GM21526 (cell line): ENCODE results near the gene GAGE12H.
"Not testable (repeated sequence)": the region's sequence is repeated elsewhere in the genome, so short reads cannot be mapped to it uniquely, and the experiment has no call there.

ENCODE experiments used
- ATAC-seq: cut with Tn5 transposase; IDR thresholded peaks from one replicate; pipeline ENCODE4 v1.9.1; 2021; ENCODE audit warnings: moderate library complexity; ENCODE audit not compliant: unreplicated experiment, low FRiP score

GAGE12H gene

GRCh38 chrX:49579649-49580048 is at the start of gene GAGE12H:
GAGE12H (plus strand) TSS chrX:49579949; CDS start chrX:49581104, 1,155 bp downstream.
- ATAC-seq: not testable (repeated sequence)

- ATAC-seq: not testable (repeated sequence)
Observed at GRCh38 chrX:49531877-49532276, 47.9 kb upstream of the GAGE12H start, which contains the start of gene GAGE12C. GAGE12C (plus strand) TSS chrX:49532177; CDS start chrX:49533332, 1,155 bp downstream.

GRCh38 chrX:49541433-49541832 is 38.3 kb upstream of the GAGE12H start, which contains the start of gene GAGE12D:
GAGE12D (plus strand) TSS chrX:49541733; CDS start chrX:49542888, 1,155 bp downstream.
- ATAC-seq: not testable (repeated sequence)

- not testable (repeated sequence) for ATAC-seq
Observed at GRCh38 chrX:49550989-49551388, 28.8 kb upstream of the GAGE12H start, which contains the start of gene GAGE12E. GAGE12E (plus strand) TSS chrX:49551289; CDS start chrX:49552444, 1,155 bp downstream.

GRCh38 chrX:49560542-49560941 is 19.2 kb upstream of the GAGE12H start, which contains the start of gene GAGE12F:
GAGE12F (plus strand) TSS chrX:49560842; CDS start chrX:49561997, 1,155 bp downstream.
- not testable (repeated sequence) for ATAC-seq

- ATAC-seq: not testable (repeated sequence)
Observed at GRCh38 chrX:49568728-49569127, 11.0 kb upstream of the GAGE12H start.

GRCh38 chrX:49569152-49569551 is 10.6 kb upstream of the GAGE12H start:
- not testable (repeated sequence) for ATAC-seq

GRCh38 chrX:49570100-49570499 is 9.6 kb upstream of the GAGE12H start, which contains the start of gene GAGE12G:
GAGE12G (plus strand) TSS chrX:49570400; CDS start chrX:49571555, 1,155 bp downstream.
- ATAC-seq: not testable (repeated sequence)

- ATAC-seq: not testable (repeated sequence)
Observed at GRCh38 chrX:49589196-49589595, 9.4 kb downstream of the GAGE12H start, which contains the start of gene GAGE2A. GAGE2A (plus strand) TSS chrX:49589496; CDS start chrX:49590651, 1,155 bp downstream.

GRCh38 chrX:49589769-49590478 is 10.2 kb downstream of the GAGE12H start:
- ATAC-seq: not testable (repeated sequence)

- ATAC-seq: not testable (repeated sequence)
Observed at GRCh38 chrX:49590488-49590887, 10.7 kb downstream of the GAGE12H start.

- ATAC-seq: not testable (repeated sequence)
Observed at GRCh38 chrX:49598720-49599119, 19.0 kb downstream of the GAGE12H start, which contains the start of gene GAGE1. GAGE1 (plus strand) TSS chrX:49599020; CDS start chrX:49600175, 1,155 bp downstream.

GRCh38 chrX:49610718-49611310 is 31.1 kb downstream of the GAGE12H start:
- ATAC-seq: no peak

- ATAC-seq: no peak
Observed at GRCh38 chrX:49618574-49618973, 38.8 kb downstream of the GAGE12H start.

- no peak for ATAC-seq
Observed at GRCh38 chrX:49627086-49627777, 47.5 kb downstream of the GAGE12H start.
